ENCODE measurements around the gene IFNGR2.
"Not testable (repeated sequence)": the region's sequence is repeated elsewhere in the genome, so short reads cannot be mapped to it uniquely, and the experiment has no call there.

Gene IFNGR2, protein sequence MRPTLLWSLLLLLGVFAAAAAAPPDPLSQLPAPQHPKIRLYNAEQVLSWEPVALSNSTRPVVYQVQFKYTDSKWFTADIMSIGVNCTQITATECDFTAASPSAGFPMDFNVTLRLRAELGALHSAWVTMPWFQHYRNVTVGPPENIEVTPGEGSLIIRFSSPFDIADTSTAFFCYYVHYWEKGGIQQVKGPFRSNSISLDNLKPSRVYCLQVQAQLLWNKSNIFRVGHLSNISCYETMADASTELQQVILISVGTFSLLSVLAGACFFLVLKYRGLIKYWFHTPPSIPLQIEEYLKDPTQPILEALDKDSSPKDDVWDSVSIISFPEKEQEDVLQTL

DNA sequence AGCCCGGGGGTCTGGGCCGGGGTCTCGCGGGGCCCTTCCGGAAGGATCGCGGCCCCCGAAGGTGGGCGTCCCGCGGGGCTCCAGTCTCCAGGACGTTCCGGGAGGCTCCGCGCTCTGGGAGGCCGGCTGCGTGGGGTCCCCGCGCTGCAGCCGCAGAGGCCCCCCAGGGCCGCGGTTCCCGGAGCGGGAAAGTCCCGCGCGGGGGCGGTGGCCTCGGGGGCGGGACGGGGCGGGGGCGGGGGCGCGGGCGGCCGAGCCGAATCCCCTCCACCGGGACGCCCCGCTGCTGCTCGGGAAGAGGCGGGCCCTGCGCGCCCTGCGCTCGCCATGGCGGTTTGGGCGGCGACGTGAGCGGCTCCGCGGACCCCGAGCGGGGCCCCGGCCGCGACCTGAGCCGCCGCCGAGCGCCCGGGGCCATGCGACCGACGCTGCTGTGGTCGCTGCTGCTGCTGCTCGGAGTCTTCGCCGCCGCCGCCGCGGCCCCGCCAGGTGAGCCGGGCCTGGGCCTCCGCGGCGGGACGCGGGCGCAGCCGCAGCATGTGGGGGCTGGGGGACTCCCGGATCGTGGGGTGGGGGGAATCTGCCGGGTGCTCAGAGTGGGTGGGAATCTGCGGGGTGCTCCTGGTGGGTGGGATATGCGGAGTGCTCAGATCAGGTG, at the start of gene IFNGR2:
Gene IFNGR2 (plus strand): TSS at position 286 of the 658 bp plus-strand sequence. CDS start 131 bp downstream, at position 417.
- peak in 1 of 2 experiments; percentile 60 for DNase-seq

DNA sequence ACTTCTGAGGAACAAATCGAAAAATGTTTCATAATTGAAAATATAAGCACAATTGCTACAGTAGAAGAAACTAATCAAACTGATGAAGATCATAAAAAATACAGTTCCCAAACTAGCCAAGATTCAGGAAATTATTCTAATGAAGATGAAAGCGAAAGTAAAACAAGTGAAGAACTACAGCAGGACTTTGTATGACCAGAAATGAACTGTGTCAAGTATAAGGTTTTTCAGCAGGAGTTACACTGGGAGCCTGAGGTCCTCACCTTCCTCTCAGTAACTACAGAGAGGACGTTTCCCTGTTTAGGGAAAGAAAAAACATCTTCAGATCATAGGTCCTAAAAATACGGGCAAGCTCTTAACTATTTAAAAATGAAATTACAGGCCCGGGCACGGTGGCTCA, 47.9 kb upstream of the IFNGR2 start:
- no peak for DNase-seq

DNA sequence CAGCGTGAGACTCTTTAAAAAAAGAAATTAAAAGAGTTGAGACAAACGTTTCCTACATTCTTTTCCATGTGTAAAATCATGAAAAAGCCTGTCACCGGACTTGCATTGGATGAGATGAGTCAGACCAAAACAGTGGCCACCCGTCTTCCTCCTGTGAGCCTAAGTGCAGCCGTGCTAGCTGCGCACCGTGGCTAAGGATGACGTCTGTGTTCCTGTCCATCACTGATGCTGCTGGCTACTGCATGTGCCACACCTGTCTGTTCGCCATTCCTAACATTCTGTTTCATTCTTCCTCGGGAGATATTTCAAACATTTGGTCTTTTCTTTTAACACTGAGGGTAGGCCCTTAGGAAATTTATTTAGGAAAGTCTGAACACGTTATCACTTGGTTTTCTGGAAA, 47.2 kb upstream of the IFNGR2 start:
- DNase-seq, result no peak

DNA sequence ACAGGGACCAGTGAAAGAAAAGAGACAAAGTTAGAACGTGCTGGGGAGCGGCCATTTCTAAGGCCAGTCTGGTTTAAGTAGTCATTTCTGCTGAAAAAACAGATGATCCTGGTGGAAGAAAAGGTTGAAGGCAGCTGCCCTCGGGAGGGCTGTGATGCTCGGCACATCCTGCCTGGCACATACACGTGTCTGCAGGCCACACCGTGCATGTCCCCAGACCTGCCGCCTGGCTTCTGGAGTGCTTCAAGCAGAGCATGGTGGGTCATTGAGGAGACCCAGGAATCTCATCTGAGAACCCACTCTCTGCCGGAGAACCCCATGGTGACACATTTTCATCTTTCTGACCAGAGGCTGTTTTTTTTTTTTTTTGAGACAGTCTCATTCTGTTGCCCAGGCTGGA, 46.0 kb upstream of the IFNGR2 start:
- no peak for DNase-seq

DNA sequence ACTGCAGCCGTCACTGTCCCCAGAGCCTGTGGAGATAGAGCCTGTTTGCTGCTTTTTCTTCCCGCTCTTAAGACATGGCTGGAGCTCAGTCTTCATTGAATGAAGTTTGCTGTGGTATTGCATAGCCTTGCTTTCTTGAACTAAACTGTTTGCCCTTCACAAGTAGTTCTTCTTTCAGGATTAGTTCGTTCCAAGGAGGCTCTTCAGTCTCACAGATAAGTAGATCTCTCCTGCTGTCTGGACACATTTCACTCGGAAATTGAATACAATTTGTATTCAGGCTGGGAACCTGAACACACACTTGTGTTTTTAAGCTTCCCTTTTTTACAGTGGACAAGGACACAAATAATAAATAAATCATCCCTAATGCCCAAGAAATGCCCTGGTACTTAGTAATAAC, 43.8 kb upstream of the IFNGR2 start:
- no peak for DNase-seq

DNA sequence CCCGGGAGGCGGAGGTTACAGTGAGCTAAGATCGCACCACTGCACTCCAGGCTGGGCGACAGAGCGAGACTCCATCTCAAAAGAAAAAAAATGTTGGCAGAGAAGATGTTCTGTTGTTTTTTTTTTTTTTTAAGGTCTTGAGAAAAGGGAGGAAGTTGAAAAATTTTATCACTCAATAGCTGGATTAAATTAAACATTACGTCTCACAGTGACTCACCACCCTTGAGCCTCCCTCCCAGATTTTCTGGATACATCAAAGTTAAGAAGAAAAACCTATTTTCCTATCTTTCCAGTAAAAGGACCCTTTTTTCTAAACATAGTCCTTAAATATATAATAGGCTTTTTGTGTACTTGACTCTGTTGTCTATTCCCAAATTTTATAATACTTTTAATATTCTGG, 42.9 kb upstream of the IFNGR2 start:
- DNase-seq, result no peak

DNA sequence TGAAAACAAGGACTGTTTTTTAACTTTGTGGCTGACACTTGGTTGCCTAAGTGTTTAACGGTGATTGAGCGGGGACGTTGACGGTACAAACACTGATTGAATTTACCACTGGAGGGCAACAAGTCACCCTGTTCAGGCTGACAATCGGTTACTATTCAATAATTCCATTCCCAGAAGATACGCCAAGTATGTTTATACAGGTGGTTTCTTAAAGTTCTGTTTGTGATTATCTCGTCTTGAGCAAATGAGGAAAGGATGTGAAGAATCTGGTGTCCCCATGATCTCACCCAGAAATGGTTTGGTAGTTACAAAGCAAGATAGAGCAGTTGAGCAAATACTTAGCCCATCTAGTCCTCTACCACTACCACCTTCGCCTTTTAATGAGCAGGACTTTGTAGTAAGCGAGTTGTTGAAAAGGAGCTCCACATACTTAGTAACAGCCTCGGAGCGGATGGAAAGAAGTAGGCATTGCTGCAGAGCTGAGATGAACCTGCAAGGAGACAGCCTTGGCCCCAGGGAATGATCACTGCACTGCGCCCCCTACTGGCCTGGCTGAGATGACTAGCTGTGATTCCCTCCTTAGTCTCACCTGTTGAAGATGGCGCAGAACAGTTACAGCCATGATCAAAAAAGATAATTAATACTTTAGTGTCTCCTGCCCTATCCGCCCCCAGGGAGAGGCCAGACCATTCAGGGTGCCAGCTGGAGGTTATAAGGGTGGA, 42.2 kb upstream of the IFNGR2 start:
- peak; percentile 53 to 83 for DNase-seq

DNA sequence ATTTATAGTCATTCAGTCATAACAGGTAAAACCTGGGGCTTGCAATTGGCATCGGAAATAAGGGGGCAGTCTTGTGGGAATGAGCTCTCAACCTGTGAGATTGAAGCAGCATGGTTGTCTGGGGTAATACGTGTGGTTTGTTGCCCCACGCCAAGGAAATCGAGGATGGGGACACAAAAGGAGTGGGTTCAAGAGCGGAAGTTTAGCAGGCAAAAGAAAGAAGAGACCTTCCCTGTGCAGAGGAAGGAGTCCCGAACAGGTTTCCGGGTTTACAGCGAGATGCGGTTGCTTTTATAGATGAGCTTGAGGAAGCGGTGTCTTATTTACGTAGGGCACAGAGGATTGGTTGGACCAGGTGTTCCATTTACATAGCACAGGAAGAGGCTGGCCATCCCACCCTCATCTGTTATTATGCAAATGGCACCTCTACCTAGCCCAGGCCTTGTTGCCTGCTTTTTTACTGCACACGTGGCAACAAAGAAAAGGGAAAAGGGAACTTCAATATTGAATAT, 41.1 kb upstream of the IFNGR2 start:
- peak; percentile 85 to 88 for DNase-seq

DNA sequence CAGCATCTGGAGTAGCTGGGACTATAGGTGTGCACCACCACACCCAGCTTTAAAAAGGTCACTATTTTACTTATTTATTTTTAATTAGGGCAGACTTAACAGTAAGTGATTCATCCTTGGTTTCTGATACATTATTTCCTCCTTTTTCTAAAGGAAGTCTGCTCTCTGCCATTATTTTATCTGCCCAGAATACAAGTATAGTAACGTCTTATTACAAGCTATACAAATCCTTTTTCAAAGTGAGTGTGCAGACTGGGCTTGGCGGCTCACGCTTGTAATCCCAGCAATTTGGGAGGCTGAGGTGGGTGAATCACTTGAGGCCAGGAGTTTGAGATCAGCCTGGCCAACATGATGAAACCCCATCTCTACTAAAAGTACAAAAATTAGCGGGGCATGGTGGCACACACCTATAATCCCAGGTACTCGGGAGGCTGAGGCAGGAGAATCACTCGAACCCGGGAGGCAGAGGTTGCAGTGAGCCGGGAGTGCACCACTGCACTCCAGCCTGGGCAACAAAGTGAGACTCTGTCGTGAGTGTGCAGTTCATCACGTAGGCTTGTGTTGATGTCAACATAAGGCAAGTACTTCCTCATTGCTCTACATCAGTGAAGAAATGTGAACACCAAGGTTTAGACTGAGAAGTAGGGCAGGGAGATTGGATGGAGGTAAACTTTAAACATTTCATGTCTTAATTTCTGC, 39.2 kb upstream of the IFNGR2 start:
- not testable (repeated sequence) for DNase-seq

DNA sequence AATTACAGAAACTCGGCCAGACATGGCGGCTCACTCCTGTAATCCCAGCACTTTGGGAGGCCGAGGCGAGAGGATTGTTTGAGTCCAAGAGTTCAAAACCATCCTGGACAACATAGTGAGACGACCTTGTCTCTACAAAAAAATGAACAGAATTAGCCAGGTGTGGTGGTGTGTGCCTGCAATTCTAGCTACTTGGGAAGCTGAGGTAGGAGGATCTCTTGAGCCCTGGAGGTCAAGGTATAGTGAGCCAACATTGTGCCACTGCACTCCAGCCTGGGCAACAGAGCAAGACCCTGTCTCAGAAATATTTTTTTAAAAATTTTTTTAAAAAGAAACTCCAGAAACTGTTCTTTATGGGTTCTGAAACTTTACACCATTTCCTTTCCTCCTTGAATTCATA, 38.4 kb upstream of the IFNGR2 start:
- DNase-seq, result no peak

DNA sequence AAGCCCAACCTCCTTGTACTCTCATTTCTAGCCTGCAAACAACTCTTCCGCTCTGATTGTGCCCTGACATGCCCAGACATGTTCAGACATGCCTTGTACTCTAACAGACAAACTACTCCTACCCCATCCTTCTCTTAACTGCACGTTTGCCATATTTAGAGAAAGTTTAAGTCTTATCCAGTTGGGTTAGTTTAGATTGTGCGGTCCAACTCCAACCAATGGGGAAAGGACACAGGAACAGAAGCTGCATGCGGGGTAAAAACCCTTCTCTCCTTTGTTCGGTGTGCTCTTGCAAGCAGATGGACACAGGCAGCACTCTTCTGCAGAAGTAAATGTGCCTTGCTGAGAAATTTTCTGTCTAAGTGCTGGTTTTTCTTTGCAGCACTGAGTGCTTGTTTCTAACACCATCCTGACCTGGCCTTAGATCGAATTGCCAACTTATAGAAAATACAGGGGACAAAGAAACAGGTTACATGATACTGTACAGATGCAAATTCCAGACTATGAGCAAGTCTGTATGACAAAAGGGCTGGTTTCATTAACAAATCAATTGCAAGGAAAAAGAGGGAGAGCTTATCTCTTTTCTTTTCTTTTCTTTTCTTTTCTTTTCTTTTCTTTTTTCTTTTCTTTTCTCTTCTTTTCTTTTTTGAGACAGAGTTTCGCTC, 35.8 kb upstream of the IFNGR2 start:
- peak in 1 of 2 experiments; percentile 4 for DNase-seq

DNA sequence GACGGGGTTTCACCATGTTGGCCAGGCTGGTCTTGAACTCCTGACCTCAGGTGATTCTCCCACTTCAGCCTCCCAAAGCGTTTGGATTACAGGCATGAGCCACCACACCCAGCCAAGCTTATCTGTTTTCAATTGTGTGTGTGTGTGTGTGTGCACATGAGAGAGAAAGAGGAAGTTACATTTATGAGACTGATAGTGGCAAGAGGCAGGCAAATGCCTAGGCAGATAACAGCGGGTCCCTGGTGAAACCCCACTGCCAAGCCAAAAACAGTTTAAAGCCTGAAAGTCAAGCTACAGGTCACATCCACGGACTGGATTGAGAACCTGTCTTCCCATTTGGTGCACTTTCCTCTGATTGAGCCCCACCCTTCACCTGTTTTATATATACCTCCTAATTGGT, 35.1 kb upstream of the IFNGR2 start:
- no peak for DNase-seq

DNA sequence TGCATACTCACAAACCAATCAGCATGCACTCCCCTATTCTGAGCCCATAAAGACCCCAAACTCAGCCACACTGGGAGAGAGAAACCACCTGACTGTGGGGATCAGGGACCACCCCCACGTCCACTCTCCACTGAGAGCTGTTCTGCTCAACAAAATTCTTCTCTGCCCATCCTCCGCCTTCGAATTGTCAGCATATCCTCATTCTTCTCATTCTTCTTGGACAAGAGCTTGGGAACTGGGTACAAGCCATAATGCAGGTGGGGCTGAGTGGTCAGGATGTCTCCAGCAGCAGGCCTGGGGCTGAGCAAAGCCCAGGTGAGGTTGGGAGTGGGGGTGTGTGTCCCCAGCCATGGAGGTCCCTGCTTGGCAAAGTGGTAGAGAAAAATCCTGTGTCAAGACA, 34.6 kb upstream of the IFNGR2 start:
- DNase-seq, result no peak

DNA sequence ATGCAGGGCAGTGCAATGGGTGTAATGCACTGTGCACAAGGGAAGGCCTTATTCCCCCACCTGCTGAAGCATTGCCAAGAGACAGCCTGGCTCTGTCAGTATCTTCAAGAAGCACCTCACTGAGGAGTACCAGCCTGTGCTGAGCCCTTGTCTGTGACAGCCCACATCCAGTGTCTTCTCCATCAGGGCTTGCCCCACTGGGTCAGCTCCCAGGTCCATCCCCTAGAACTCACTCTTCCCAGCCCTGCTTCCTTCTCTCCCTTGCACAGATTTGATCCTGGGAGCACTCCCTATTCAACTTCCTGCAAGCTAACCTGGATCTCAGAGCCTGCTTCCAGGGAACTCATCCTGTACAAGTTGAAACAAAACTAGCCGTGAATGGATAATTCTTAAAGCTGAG, 33.6 kb upstream of the IFNGR2 start:
- DNase-seq, result no peak

DNA sequence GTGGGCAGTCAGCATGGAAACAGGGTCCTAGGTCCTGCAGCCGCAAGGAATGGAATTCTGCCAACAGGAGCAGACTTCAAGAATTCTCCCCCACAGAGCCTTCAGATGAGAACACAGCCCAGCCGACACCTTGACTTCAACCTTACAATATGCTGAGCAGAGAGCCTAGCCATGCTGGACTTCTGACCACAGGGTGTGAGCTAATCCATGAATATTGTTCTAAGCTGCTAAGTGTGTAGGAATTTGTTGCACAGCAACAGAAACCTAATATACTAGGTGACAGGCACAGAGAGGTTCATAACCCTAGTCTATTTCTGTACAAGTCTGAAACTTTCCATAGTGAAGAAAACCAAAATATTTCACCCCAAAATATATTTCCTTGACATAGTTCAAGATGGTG, 32.9 kb upstream of the IFNGR2 start:
- no peak for DNase-seq

DNA sequence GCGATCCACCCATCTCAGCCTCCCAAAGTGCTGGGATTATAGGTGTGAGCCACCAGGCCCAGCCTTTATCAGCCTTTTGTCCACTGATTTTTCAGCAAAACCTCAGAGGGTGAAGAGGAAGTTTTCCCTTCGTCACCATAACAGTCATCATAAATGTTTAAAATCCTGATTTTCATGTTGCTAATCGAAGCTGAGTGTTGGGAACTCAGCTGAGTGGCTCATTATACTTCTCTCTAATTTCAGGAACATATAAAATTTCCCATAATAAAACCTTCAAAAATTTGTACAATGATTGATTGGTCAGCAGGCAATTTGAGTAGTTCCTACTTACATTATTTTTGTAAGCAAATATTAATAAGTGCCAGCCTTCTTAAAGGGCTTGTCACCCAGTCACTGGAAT, 31.8 kb upstream of the IFNGR2 start:
- no peak for DNase-seq

DNA sequence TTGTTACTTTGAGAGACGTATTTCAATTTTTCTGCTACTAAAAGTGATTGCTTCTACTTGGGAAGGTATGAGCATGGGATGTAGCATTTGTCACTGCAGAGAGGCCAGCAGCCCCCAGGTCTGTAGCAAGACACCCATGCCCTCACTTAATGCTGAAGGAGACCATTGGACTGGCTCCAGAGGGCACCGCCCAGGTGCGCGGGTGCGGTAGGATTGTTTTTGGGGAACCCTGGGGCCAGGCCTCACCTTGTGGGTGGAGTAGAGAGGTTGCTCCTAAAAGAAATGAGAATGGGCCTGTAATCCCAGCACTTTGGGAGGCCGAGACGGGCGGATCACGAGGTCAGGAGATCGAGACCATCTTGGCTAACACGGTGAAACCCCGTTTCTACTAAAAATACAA, 30.6 kb upstream of the IFNGR2 start:
- no peak for DNase-seq

DNA sequence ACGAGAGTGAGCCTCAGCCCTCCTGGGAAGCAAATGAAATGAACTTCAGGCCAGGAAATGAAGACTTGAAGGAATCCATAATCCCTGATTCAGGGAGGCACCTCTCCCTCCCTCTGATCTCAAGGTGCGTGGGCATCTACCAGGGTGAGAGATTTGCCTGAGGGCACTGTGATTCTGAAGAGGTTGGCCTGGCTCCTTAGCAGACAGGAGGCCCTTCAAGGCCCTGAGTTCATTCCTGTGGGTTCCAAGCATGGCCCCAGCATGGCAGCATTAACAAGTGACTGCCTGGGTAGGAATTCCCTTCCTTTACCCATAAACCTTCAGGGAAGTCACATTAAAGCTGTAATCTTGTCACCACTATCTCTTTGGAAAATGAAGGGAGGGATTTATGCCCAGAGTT, 29.8 kb upstream of the IFNGR2 start:
- DNase-seq, result no peak

DNA sequence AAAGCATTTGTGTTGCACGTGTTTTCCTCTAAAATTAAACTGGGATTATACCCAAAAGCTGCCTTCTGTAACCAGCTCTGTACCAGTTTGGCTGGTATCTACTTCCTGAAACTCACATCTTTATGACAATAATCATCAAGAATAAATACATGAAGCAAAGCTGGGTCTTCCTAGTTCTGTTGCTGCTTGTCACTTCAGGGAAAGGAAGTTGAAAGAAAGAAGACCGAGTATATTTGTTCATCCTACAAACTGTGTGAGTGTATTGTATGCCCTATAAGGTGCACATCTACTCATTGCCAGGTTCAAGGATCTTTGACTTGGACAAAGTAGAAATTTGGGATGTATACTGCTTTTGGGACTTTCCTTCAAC, 29.1 kb upstream of the IFNGR2 start:
- no peak for DNase-seq

DNA sequence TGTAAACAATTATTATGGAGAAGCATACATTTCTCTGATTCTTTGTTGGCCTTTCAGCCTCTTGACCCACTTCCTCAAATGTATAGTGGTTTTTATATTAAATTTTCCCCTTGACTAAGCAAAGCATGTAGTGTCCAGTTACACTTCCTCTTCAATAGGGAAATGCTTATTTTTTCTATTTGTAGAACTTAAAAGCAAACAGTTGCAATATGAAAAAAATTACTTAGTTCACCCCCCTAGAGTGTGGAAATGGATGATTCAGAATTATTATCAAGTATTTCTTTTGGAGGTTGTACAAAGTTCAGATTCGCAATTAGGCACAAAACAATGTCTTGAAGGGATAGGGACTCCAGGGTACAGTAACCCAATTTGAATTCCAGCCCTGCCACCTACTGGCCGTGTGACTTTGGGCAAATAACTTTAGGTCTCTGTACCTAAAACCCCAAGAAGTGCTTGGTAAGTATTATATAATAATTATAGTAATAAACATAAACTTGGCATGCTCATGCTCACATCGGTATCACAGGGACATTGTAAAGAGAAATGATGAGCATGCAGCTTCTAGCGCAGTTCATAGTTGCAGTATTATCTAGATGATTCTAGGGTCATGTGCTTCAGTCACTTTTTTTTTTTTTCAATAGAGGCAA, 28.6 kb upstream of the IFNGR2 start:
- DNase-seq, result peak in 1 of 2 experiments; percentile 36

DNA sequence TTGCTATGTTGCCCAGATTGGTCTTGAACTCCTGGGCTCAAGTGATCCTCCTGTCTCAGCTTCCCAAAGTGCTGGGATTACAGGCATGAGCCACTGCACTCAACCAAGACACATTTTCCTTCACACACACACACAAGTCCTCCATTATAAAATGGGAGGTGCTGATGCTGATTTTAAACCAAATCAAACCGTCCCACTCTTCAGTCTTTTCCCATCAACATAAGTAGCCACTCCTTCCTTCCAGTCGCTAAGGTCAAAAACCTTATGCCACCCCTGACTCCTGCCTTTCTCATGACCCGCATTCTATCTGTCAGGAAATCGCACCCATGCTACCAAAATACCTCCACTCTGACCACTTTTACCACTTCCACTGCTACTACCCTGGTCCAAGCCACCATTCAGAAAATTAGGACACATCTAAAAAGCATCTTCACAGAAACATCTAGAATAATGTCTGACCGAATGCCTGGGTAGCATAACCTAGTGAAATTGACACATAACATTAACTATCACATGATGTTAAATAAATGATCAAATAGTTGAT, 28.0 kb upstream of the IFNGR2 start:
- DNase-seq, result no peak

Data from NCI-H526 (cell line).